Gastrocnemius medialis (tissue), 4 donors: ENCODE measurements around the gene HOXD8. TPM values are rescaled to one million over a fixed set of nuclear protein-coding genes. Genes with fewer than 3 reads are reported as not detected.

Experiments
- ATAC-seq, 2 donors: fragments of 150-250 bp; one replicate each; pipeline ENCODE4 v1.9.1; 2016
- DNase-seq, 2 donors: peaks; one replicate each; pipeline ENCODE4 v3.0.0-alpha.2; 2019
- H3K27ac ChIP-seq, 4 donors: fragments of 200-600 bp; sonication (generic); 1 replicate in 1 of 4; 2 replicates in 3 of 4; pipeline ENCODE4 v1.5.1; 2016 to 2018; ENCODE audit warnings: mild to moderate bottlenecking in 2 of 4, moderate library complexity in 1 of 4
- H3K27me3 ChIP-seq, 3 donors: fragments of 200-600 bp; sonication (generic) in 2 of 3; 1 replicate in 1 of 3; 2 replicates in 2 of 3; pipeline versions ENCODE4 v1.5.1 to v1.6.0; 2016 to 2019; ENCODE audit warnings: mild to moderate bottlenecking in 1 of 3, moderate library complexity in 1 of 3
- H3K36me3 ChIP-seq, 2 donors: fragments of 200-600 bp; sonication (generic) in 1 of 2; one replicate each; pipeline ENCODE4 v1.5.1; 2017 to 2018
- H3K4me1 ChIP-seq, 2 donors: fragments of 200-600 bp; sonication (generic) in 1 of 2; one replicate each; pipeline ENCODE4 v1.5.1; 2016 to 2017; ENCODE audit warnings: mild to moderate bottlenecking in 2 of 2
- H3K4me3 ChIP-seq, 4 donors: fragments of 200-600 bp; sonication (generic) in 3 of 4; 1 replicate in 1 of 4; 2 replicates in 3 of 4; pipeline ENCODE4 v1.5.1; 2016 to 2019; ENCODE audit warnings: mild to moderate bottlenecking in 2 of 4
- H3K9me3 ChIP-seq, 3 donors: fragments of 200-600 bp; sonication (generic) in 2 of 3; 1 replicate in 1 of 3; 2 replicates in 2 of 3; pipeline ENCODE4 v1.5.1; 2016 to 2019
- POLR2A ChIP-seq, 2 donors: fragments of 450-650 bp; IDR thresholded peaks; one replicate each; pipeline ENCODE4 v1.6.1; 2017; ENCODE audit warnings: antibody characterized with exemption in 2 of 2, mild to moderate bottlenecking in 2 of 2, moderate library complexity in 2 of 2
- in situ Hi-C, 4 donors: fragments of 200-750 bp; cut with MboI; loops; one replicate each; pipeline versions ENCODE4 v1.15.0 to v1.8.0; 2017; ENCODE audit warnings: low sequenced_read_pairs in 4 of 4
- intact Hi-C: fragments of 100-400 bp; cut with DNase I; formaldehyde crosslinking; loops from one replicate; pipeline ENCODE4 v1.15.1; 2023; ENCODE audit warnings: low total_unique reads
- total RNA-seq, 4 donors: library from RNA; depleted of rRNA; stranded (reverse); fragments of >200 nt; gene quantifications; one replicate each; pipeline versions ENCODE4 v1.1.0 to v1.2.3, GENCODE V29; 2016
- TF ChIP-seq, protein P1 (sequence below), 5 experiments: fragments of 450-650 bp in 3 of 5; fragments of 200-600 bp in 2 of 5; sonication (generic) in 2 of 5; IDR thresholded peaks in 4 of 5; conservative IDR thresholded peaks in 1 of 5; 1 replicate in 4 of 5; 2 replicates in 1 of 5; pipeline ENCODE4 v1.5.1; 2016 to 2019; ENCODE audit warnings: antibody characterized with exemption in 5 of 5, mild to moderate bottlenecking in 3 of 5, moderate library complexity in 3 of 5

Gene HOXD8
- total RNA-seq, 4 donors from 2014 or later: 4.0 to 12.0 (median 7.2) TPM

DNA sequence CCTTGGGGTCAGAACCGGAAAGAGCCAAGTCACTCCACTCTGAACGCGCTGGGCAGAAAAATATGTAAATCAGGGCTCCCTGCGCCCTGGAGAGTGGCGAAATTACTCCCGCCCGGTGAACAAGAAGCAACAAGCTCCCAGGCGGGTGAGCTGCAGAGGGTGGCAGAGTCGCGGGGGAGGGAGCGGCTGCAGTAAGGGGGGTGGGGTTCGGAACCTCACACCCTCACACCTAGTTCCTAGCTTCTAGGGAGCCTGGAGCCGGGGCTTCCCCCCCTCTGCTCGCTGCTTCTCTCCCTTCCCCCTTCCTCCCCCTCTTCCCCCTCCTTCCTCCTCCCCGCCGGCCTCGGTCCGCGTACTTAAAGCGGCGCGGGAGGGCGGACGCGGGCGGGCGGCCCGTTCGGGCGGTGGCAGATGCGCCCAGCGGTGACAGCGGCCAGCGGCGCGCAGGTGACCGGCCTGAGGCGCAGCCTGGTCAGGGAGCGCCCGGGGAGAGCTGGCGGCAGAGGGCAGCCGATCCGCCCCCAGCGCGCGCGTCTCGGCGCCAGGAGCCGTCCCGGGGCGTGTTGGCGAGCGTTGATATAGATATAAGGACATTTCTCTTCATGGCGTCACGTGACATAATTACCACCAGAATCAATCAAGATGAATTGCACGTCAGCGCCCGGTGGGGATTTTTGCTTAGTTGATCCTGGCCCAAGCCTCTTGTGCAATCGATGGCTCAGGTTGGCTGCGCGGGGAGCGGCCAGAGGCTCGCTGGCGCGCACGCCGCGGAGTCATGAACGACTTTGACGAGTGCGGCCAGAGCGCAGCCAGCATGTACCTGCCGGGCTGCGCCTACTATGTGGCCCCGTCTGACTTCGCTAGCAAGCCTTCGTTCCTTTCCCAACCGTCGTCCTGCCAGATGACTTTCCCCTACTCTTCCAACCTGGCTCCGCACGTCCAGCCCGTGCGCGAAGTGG, 22.6 kb upstream of the HOXD8 start, which contains the start of gene HOXD11:
HOXD11 (plus strand) TSS at position 700 of the 959 bp plus-strand sequence; CDS start at position 776, 76 bp downstream.
- no peaks in the 10 kb centered on the region for H3K9me3 ChIP-seq
- DNase-seq (no peak), ATAC-seq (peak; percentile 37 to 51)
- intact Hi-C loops (no loop called here), in situ Hi-C loops (loop anchor here in 2 of 4 donors (25.0 kb wide), 1 partner anchor 705 kb away; no protein-coding TSS in a partner anchor)
- H3K27ac ChIP-seq: no peak within 1 kb of the TSS
- peaks cover 92 to 96% (median 96%) of the 10 kb centered on the region in 3 donors for H3K27me3 ChIP-seq
- peak within 1 kb of the TSS; percentile 34 to 52 (median 40) for H3K4me3 ChIP-seq
- H3K36me3 ChIP-seq: no peaks in the 10 kb centered on the region
- TF ChIP-seq, protein P1, sequence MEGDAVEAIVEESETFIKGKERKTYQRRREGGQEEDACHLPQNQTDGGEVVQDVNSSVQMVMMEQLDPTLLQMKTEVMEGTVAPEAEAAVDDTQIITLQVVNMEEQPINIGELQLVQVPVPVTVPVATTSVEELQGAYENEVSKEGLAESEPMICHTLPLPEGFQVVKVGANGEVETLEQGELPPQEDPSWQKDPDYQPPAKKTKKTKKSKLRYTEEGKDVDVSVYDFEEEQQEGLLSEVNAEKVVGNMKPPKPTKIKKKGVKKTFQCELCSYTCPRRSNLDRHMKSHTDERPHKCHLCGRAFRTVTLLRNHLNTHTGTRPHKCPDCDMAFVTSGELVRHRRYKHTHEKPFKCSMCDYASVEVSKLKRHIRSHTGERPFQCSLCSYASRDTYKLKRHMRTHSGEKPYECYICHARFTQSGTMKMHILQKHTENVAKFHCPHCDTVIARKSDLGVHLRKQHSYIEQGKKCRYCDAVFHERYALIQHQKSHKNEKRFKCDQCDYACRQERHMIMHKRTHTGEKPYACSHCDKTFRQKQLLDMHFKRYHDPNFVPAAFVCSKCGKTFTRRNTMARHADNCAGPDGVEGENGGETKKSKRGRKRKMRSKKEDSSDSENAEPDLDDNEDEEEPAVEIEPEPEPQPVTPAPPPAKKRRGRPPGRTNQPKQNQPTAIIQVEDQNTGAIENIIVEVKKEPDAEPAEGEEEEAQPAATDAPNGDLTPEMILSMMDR (IDR thresholded peaks at IDR 0.05 in 4 of 5, conservative IDR thresholded peaks at IDR 0.05 in 1 of 5): no peak
- no peak for TF ChIP-seq POLR2A (IDR thresholded peaks at IDR 0.05)
- H3K4me1 ChIP-seq: peaks cover 14 to 16% of the 10 kb centered on the region in 2 donors

DNA sequence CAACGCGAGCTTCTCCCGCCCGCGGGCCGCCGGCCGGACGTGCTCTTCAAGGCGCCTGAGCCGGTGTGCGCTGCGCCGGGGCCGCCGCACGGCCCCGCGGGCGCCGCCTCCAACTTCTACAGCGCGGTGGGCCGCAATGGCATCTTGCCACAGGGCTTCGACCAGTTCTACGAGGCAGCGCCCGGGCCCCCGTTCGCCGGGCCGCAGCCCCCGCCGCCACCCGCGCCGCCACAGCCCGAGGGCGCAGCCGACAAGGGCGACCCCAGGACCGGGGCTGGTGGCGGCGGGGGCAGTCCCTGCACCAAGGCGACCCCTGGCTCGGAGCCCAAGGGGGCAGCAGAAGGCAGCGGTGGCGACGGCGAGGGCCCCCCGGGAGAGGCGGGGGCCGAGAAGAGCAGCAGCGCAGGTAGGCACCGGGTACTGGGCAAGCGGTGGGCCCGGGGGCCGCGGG, 21.7 kb upstream of the HOXD8 start:
- TF ChIP-seq POLR2A (IDR thresholded peaks at IDR 0.05): no peak
- TF ChIP-seq, protein P1 (IDR thresholded peaks at IDR 0.05 in 4 of 5, conservative IDR thresholded peaks at IDR 0.05 in 1 of 5): no peak
- Histone ChIP-seq H3K4me3 (peak overlapping the region in 1 of 4 donors; percentile 24), H3K9me3 (no peaks in the 10 kb centered on the region), H3K4me1 (peaks cover 14 to 16% of the 10 kb centered on the region in 2 donors), H3K36me3 (no peaks in the 10 kb centered on the region), H3K27ac (no peak overlapping the region), H3K27me3 (peaks cover 92 to 96% (median 96%) of the 10 kb centered on the region in 3 donors)
- in situ Hi-C loops: loop anchor here in 2 of 4 donors (25.0 kb wide), 1 partner anchor 705 kb away; no protein-coding TSS in a partner anchor
- ATAC-seq: no peak
- DNase-seq: no peak
- intact Hi-C loops: no loop called here

DNA sequence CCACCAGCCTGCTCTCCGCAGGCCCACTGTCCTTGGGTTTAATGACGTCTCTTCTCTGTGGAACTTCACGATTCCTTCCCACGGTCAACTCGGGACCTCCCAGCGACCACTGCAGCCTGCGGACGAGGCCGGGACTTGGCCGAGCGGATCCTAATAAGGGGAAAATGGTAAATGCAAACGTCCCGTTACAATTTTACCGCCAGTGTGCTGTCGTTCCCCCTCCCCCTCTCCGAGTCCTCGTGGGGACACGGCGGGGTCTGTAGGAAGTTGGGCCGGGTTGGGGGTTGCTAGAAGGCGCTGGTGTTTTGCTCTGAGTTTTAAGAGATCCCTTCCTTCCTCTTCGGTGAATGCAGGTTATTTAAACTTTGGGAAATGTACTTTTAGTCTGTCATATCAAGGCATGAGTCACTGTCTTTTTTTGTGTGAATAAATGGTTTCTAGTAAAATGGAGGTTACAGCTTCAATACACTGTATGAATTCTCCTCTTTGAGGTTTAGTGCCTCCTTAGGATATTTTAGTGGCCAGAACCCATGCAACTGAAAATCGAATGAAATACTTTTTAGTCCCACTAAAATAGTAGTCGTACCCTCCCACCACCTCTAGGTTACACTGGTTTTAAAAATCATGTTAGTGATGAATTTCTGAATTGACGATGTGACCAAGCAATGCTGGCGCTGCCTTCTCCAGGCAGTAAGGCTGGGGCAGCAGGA, 20.2 kb upstream of the HOXD8 start:
- H3K27ac ChIP-seq: no peak overlapping the region
- H3K27me3 ChIP-seq: peaks cover 93 to 96% (median 96%) of the 10 kb centered on the region in 3 donors
- intact Hi-C loops (no loop called here), in situ Hi-C loops (loop anchor here in 2 of 4 donors (25.0 kb wide), 1 partner anchor 703 kb away; no protein-coding TSS in a partner anchor)
- H3K36me3 ChIP-seq: no peaks in the 10 kb centered on the region
- H3K9me3 ChIP-seq: no peaks in the 10 kb centered on the region
- TF ChIP-seq POLR2A (IDR thresholded peaks at IDR 0.05): no peak
- TF ChIP-seq, protein P1 (IDR thresholded peaks at IDR 0.05 in 4 of 5, conservative IDR thresholded peaks at IDR 0.05 in 1 of 5): no peak
- H3K4me3 ChIP-seq: no peak overlapping the region
- no peak for ATAC-seq
- peaks cover 9 to 12% of the 10 kb centered on the region in 2 donors for H3K4me1 ChIP-seq
- DNase-seq: no peak

DNA sequence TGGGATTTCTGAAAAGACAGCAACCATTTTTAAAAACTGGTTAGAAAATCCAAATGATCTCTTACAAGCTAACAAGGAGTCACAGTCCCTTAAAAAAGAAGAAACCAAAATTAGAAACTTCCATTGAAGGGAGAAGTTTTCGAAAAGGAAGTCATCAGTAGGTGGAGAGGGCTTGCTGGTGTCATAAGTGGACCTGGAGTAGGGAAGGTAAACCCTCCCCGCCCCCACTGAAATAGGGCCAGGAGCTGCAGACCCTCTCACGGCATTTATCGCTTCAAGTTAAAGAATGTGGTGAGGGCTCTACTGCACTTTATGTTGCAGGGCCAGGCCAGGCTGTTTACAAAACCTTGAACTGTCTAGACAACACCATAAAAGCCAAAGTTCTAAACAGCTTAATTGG, 19.6 kb upstream of the HOXD8 start:
- no peak overlapping the region for H3K4me3 ChIP-seq

More for the DNA sequence above, 19.6 kb upstream of the HOXD8 start:
- in situ Hi-C loops: loop anchor here in 2 of 4 donors (25.0 kb wide), 1 partner anchor 702 kb away; no protein-coding TSS in a partner anchor
- ATAC-seq (no peak), DNase-seq (no peak)
- intact Hi-C loops: loop anchor here (5.0 kb wide), 1 partner anchor 33 kb away; no protein-coding TSS in a partner anchor
- Histone ChIP-seq H3K36me3 (no peaks in the 10 kb centered on the region), H3K4me1 (peaks cover 6 to 10% of the 10 kb centered on the region in 2 donors), H3K27ac (no peak overlapping the region), H3K27me3 (peaks cover 93 to 96% (median 96%) of the 10 kb centered on the region in 3 donors), H3K9me3 (no peaks in the 10 kb centered on the region)
- no peak for TF ChIP-seq POLR2A (IDR thresholded peaks at IDR 0.05)
- TF ChIP-seq, protein P1 (IDR thresholded peaks at IDR 0.05 in 4 of 5, conservative IDR thresholded peaks at IDR 0.05 in 1 of 5): no peak
